HuH-7.5 (cell line): ENCODE data around the gene MAPKAP1.

Experiments
- DNase-seq: peaks from one replicate; pipeline ENCODE4 v3.0.0; 2011; ENCODE audit warnings: low spot score

MAPKAP1 gene

GRCh38 chr9:125457357-125457756, 249.7 kb downstream of the MAPKAP1 start:
- no peak for DNase-seq

- no peak for DNase-seq
Measured at GRCh38 chr9:125455876-125456275, 251.1 kb downstream of the MAPKAP1 start.

GRCh38 chr9:125455132-125455531, 251.9 kb downstream of the MAPKAP1 start:
- DNase-seq, result no peak

GRCh38 chr9:125447202-125447802, 259.7 kb downstream of the MAPKAP1 start:
- no peak for DNase-seq

- DNase-seq, result no peak
Measured at GRCh38 chr9:125446561-125447094, 260.4 kb downstream of the MAPKAP1 start.

- no peak for DNase-seq
Measured at GRCh38 chr9:125444956-125445506, 262.0 kb downstream of the MAPKAP1 start.

GRCh38 chr9:125444166-125444565, 262.8 kb downstream of the MAPKAP1 start:
- no peak for DNase-seq

- no peak for DNase-seq
Measured at GRCh38 chr9:125443367-125443766, 263.6 kb downstream of the MAPKAP1 start.

GRCh38 chr9:125442452-125442851, 264.6 kb downstream of the MAPKAP1 start:
- no peak for DNase-seq

- no peak for DNase-seq
Measured at GRCh38 chr9:125440411-125440810, 266.6 kb downstream of the MAPKAP1 start.

- DNase-seq, result no peak
Measured at GRCh38 chr9:125439434-125440272, 267.4 kb downstream of the MAPKAP1 start.

- no peak for DNase-seq
Measured at GRCh38 chr9:125438506-125439433, 268.2 kb downstream of the MAPKAP1 start.

- DNase-seq, result no peak
Measured at GRCh38 chr9:125437771-125438221, 269.2 kb downstream of the MAPKAP1 start.

GRCh38 chr9:125436613-125437443, 270.2 kb downstream of the MAPKAP1 start:
- DNase-seq, result no peak

- DNase-seq, result no peak
Measured at GRCh38 chr9:125435776-125436612, 271.0 kb downstream of the MAPKAP1 start.

- no peak for DNase-seq
Measured at GRCh38 chr9:125434986-125435775, 271.8 kb downstream of the MAPKAP1 start.

GRCh38 chr9:125433461-125434011, 273.5 kb downstream of the MAPKAP1 start:
- no peak for DNase-seq

GRCh38 chr9:125432715-125433385, 274.2 kb downstream of the MAPKAP1 start:
- DNase-seq, result no peak
